Measurements from ENCODE around the gene HCAR1.
"Not testable (repeated sequence)": the region's sequence is repeated elsewhere in the genome, so short reads cannot be mapped to it uniquely, and the experiment has no call there.

Gene HCAR1

DNA sequence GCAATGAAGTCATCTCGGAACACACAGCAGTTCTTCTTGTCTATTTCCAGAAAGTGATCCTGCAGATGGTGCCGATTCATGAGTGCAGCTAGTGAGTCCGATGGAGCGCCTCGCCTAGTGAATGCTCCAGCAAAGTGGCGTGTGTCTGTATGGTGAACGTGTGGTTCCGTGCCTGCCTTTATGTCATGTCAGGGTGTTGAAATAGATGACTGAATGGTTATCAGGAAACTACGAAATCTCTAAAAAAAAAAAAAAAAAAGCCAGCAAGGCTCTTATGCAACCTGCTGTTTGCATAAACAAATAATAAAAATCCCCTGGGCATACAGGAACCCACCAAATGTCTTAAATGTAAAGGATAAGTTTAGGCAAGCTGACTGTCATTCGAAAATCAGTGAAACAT lies 14.0 kb downstream of the HCAR1 start, which contains the start of gene HCAR3:
HCAR3 (minus strand) TSS at position 154 of the 400 bp plus-strand sequence; CDS start at position 80, 74 bp downstream.
- DNase-seq = not testable (repeated sequence)

DNA sequence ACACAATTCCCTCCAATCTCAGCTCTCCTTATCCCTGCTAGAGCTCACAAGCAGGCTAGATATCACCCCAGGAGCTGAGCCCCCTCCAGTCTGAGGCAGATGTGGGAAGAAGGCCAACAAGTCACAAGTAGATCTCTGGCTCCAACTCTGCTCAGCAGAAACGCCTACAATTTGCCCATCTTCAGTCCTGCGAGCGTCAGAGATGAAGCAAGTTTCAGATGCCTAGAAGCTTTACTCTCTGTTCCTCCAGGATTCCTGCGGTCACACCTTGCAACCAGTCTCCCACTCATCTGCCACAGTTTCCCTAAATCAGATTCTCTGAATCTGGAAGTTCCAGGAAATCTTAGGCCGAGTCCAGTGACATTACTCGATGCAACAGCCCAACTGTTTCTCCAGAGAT lies 15.4 kb downstream of the HCAR1 start:
- not testable (repeated sequence) for DNase-seq

DNA sequence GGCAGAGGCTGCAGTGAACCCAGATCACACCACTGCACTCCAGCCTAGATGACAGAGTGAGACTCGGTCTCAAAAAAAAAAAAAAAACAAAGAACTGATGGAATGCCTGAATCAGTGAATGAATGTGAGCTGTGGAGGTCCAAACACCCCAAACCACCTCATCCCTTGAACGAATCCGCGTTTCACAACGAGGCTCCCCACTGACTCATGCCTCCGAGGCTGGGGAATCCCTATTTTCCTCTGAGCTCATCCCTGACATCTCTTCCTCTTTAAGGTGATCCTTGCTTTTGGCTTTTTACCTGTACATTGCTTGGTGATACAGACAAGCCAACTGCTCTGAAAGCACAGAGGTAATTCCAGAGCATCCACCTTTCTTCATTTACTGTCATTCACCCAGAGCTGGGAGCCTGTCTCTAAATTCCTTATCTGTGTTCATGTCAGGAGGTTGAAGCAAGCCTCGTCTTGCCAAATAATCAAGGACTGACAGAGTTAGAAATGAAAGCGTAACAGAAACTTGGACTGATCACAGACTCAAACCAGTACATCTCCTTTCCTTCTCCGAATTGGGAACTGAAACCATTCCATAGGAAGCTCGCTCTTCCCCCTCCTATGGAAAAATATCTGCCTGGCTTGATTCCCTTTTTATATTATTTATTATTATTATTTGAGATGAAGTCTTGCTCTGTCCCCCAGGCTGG lies 17.0 kb downstream of the HCAR1 start:
- DNase-seq = not testable (repeated sequence)

DNA sequence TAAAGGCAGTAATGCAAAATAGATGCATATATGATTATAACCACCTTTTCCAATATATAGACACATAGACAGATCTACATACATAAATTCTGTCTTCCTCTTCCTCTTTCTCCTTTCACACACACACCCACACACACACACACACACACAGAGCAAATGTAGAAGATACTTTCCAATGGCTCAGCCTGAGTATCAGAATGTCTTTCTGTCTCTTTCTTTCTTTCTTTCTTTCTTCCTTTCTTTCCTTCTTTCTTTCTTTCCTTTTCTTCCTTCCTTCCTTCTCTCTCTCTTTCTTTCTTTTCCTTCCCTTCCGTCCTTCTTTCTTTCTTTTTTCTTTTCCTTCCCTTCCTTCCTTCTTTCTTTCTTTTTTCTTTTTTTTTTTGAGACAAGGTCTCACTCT lies 19.4 kb downstream of the HCAR1 start:
- not testable (repeated sequence) for DNase-seq

DNA sequence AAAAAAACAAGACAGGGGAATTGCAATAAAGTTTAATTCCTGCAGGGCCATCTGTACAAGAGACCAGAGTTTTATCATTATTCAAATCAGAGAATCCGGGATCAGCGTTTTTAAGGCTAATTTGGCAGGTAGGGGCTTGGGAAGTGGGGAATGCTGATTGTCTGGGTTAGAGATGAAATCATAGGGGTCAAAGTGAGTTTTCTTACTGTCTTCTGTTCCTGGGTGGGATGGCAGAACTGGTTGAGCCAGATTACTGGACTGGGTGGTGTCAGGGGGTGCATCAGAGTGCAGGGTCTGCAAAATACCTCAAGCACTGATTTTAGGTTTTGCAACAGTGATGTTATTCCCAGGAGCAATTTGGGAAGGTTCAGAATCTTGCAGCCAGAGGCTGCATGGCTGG lies 20.3 kb downstream of the HCAR1 start:
- DNase-seq = not testable (repeated sequence)

DNA sequence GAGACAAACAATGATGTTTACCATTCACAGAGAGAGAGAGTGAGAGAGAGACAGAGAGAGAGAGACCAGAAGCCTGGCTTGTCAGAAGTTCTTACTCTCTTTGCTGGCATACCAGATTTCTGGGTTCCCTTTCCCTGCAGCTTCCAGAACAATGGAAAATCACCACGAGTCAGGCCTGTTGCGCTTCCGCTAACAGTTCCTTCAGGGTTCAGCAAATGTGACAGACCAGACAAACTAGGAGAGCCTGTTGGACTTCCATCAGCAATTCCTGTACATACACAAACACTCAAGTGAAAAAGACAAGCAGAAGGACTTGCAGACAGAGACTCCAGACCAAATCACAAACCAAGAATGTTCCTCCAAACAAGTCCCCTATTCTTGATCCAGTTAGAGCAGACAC lies 21.4 kb downstream of the HCAR1 start:
- not testable (repeated sequence) for DNase-seq

DNA sequence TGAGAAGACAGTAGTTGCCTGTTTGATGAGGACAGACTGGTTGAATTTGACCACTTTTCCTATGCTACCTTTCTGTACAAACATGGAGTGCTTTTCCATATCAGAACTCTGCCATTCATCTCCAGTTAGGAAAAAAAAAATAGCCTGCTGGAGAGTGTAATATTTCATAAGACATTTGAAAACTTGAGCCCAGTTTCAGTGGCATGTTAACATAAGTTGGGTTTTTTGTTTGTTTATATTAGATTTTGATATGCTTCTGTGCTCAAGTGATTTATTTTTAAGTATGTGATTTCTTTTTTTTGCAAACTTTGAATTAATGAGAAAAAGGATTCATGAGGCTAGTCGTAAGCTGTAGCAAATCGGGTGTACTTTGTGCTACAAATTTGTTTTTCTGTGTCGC lies 26.8 kb downstream of the HCAR1 start:
- DNase-seq = not testable (repeated sequence)

DNA sequence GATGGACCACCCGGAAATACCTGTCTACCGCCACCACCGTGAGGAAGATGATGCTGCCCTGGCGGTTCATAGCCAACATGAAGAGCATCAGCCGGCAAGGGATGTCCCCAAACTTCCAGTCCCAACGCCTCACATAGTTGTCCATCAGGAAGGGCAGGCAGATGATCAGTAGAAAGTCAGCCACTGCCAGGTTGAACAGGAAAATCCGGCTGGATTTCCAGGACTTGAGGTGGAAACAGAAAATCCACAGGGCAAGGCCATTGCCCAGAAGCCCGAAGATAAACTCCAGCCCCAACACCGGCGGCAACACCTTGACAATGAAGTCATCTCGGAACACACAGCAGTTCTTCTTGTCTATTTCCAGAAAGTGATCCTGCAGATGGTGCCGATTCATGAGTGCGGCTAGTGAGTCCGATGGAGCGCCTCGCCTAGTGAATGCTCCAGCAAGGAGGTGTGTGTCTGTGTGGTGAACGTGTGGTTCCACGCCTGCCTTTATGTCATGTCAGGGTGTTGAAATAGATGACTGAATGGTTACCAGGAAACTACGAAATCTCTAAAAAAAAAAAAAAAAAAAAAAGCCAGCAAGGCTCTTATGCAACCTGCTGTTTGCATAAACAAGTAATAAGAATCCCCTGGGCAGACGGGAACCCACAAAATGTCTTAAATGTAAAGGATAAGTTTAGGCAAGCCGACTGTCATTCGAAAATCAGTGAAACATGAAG lies 27.6 kb downstream of the HCAR1 start, which contains the start of gene HCAR2:
HCAR2 (minus strand) TSS at position 468 of the 722 bp plus-strand sequence; CDS start at position 394, 74 bp downstream.
- DNase-seq = not testable (repeated sequence)

DNA sequence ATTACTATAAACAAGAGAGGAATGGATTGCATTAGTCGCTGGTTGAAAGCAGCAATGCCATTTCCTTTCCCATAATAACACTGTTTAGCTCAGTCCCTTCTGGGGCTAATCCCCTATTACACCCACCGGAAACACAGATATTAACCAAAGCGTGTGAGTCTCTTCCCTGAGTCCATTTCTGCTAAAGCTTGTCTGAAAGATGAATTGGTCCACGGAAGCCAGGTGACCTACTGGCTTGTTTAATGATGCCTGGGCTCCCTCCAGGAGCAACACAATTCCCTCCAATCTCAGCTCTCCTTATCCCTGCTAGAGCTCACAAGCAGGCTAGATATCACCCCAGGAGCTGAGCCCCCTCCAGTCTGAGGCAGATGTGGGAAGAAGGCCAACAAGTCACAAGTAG lies 29.2 kb downstream of the HCAR1 start:
- not testable (repeated sequence) for DNase-seq

DNA sequence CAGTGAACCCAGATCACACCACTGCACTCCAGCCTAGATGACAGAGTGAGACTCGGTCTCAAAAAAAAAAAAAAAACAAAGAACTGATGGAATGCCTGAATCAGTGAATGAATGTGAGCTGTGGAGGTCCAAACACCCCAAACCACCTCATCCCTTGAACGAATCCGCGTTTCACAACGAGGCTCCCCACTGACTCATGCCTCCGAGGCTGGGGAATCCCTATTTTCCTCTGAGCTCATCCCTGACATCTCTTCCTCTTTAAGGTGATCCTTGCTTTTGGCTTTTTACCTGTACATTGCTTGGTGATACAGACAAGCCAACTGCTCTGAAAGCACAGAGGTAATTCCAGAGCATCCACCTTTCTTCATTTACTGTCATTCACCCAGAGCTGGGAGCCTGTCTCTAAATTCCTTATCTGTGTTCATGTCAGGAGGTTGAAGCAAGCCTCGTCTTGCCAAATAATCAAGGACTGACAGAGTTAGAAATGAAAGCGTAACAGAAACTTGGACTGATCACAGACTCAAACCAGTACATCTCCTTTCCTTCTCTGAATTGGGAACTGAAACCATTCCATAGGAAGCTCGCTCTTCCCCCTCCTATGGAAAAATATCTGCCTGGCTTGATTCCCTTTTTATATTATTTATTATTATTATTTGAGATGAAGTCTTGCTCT lies 30.5 kb downstream of the HCAR1 start:
- DNase-seq = not testable (repeated sequence)

DNA sequence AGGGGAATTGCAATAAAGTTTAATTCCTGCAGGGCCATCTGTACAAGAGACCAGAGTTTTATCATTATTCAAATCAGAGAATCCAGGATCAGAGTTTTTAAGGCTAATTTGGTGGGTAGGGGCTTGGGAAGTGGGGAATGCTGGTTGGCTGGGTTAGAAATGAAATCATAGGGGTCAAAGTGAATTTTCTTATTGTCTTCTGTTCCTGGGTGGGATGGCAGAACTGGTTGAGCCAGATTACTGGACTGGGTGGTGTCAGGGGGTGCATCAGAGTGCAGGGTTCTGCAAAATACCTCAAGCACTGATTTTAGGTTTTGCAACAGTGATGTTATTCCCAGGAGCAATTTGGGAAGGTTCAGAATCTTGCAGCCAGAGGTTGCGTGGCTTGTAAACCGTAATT lies 33.7 kb downstream of the HCAR1 start:
- not testable (repeated sequence) for DNase-seq

DNA sequence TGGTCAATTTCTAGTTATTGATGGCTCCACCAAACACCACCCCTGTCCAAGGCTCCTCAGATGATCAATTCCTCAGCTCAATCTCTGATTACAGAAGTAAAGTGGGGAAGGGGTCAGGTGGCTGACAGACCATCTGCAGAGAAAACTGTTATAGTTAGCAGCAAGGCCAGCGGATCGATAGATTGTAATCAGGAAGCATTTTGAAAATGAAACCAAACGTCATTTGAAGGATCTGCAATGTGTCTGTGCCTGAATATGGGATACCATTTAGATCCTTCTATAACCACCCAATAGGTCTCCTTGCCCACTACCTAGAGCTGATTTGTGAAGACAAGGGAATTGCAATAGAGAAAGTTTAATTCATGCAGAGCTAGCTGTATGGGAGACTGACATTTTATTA lies 39.1 kb downstream of the HCAR1 start:
- DNase-seq = no peak

DNA sequence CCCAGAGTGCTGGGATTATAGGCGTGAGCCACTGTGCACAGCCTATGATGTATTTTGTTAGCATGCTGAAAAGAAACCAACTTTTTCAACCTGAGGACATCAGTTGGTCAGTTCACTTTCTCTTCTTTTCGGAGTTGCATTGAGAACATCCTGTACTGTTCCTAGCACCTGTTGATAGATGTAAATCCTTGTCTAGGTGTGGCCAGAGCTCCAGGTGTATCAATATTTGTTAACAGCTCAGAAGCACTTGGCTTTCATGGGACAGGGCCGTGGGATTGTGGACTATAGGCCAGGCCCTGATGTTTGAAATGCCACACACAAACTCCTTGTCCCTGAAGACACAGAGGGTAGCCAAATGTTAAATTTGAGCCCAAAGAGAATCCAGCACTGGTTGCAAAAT lies 42.4 kb downstream of the HCAR1 start:
- no peak for DNase-seq

DNA sequence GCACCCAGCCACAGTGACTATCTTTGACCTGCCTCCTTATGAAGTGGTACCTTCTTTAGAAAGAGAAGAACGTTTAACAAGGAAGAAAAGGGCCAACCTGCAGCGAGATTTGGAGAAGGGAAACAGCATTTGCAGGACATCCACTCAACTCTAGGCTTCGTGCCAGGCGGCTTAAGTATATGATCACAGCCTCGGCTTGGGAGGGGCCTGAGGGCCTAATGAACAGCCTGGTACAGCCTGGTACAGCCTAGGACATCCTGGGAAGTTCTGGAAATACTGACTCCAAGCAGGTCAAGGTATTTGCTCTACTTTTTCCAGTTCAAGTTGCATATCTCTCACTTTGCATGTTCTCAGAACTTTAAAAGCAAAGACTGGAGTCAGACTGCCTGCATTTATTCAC lies 43.6 kb downstream of the HCAR1 start:
- no peak for DNase-seq

DNA sequence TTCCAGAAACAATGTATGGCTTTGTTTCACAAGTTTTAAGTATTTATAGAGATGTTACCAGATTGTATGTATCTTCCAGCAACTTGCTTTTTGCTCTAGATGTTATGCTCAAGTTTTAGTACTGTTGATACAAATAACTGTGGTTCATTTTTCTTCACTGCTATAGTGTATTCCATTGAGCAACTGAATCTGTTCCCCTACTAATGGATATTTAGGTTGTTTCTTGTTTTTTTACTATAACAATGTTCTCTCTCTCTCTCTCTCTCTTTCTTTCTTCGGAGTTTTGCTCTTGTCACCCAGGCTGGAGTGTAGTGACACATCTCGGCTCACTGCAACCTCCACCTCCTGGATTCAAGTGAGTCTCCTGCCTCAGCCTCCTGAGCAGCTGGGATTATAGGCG lies 44.1 kb downstream of the HCAR1 start:
- no peak for DNase-seq

DNA sequence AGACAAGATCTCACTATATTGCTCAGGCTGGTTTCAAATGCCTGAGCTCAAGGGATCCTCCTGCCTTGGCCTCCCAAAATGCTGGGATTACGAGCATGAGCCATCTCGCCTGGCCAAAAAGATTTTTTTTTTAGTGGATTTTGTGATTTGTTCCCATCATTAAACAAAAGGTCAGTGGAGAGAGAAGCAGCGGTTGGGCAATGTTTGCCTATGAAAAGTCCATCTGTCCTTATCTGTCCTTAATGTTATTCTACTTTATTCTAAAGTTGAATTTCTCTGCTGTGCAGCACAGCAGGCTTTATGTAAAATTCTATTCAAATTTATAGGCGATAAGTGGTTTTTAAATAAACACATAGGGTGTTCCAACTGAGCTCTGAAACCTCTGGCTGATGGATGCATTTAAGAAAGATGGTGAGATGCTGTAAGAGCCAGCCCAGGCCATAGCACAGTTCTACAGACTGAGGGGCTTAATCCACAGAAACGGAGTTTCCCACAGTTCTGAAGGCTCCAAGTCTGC lies 46.3 kb downstream of the HCAR1 start:
- no peak for DNase-seq

DNA sequence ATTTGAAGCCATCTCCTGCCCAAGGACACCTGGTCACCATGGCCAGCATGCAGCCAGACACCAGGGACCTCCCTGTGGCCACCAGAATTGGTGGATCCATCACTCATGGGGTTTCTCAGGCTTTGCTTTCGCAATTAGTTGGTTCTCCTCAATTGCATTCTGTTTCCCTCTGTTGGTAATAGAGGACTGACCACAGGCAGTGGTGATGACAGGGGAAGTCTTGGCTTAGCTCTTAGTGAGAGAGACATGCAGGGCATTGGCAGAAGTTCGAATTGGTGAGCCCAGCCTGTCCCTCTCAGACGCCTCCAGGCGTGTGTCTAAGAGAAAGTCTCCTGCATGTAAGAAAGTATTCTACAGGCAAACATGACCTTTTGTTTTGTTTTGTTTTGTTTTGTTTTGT lies 48.8 kb downstream of the HCAR1 start:
- no peak for DNase-seq

DNA sequence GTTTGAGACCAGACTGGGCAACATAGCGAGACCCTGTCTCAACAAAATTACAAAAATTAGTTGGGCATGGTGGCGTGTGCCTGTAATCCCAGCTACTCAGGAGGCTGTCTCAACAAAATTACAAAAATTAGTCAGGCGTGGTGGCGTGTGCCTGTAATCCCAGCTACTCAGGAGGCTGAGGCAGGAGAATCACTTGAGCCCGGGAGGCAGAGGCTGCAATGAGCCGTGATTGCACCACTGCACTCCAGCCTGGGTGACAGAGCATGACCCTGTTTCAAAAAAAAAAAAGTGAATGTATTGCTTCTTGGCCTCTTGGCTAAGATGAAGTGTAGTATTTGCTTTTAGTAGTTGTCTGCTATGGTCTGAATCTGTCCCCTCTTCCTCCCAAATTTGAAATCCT lies 49.7 kb downstream of the HCAR1 start:
- DNase-seq = not testable (repeated sequence)

DNA sequence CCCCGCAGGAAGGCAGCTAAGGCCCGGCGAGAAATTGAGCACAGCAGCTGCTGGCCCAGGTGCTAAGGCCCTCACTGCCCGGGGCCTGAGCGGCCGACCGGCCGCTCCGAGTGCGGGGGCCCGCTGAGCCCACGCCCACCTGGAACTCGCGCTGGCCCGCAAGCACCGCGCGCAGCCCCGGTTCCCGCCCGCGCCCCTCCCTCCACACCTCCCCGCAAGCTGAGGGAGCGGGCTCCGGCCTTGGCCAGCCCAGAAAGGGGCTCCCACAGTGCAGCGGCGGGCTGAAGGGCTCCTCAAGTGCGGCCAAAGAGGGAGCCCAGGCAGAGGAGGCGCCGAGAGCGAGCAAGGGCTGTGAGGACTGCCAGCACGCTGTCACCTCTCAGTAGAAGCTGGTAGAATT lies 53.9 kb downstream of the HCAR1 start:
- not testable (repeated sequence) for DNase-seq
